Adrenal gland (tissue), 12 donors: ENCODE measurements around the gene DHODH. TPM values are rescaled to one million over a fixed set of nuclear protein-coding genes. Genes with fewer than 3 reads are reported as not detected.
A peak's percentile ranks its signal among the peaks of the same experiment; 100 is the strongest.

ENCODE experiments used
- DNase-seq, 7 donors: peaks; one replicate each; pipeline ENCODE4 v3.0.0-alpha.2; 2019 to 2020
- H3K27ac ChIP-seq, 5 donors: fragments of 200-600 bp; sonication (generic) in 4 of 5; 1 replicate in 3 of 5; 2 replicates in 2 of 5; pipeline versions ENCODE4 v1.5.1 to v1.8.0; 2016 to 2020; ENCODE audit warnings: mild to moderate bottlenecking in 1 of 5
- H3K27me3 ChIP-seq: fragments of 200-600 bp; 2 replicates; pipeline ENCODE4 v1.8.0; 2021
- H3K36me3 ChIP-seq, 2 donors: fragments of 200-600 bp; replicated peaks in 1 of 2; 1 replicate in 1 of 2; 2 replicates in 1 of 2; pipeline versions ENCODE4 v1.5.1 to v1.8.0; 2018 to 2022
- H3K4me1 ChIP-seq, 2 donors: fragments of 200-600 bp; replicated peaks in 1 of 2; 1 replicate in 1 of 2; 2 replicates in 1 of 2; pipeline versions ENCODE4 v1.5.1 to v1.8.0; 2018 to 2021
- H3K4me3 ChIP-seq, 4 donors: fragments of 200-600 bp; sonication (generic) in 3 of 4; one replicate each; pipeline ENCODE4 v1.5.1; 2016 to 2018
- H3K9me3 ChIP-seq, 3 donors: fragments of 200-600 bp; sonication (generic) in 1 of 3; replicated peaks in 1 of 3; 1 replicate in 2 of 3; 2 replicates in 1 of 3; pipeline versions ENCODE4 v1.5.1 to v1.8.0; 2016 to 2021
- POLR2A ChIP-seq, 2 donors: fragments of 450-650 bp; IDR thresholded peaks; one replicate each; pipeline ENCODE4 v1.6.1; 2017; ENCODE audit warnings: antibody characterized with exemption in 2 of 2, mild to moderate bottlenecking in 2 of 2, moderate library complexity in 1 of 2
- WGBS, 4 donors: extraction: QIAGEN DNeasy Blood & Tissue Kit in 2 of 4; methylation state at CpG; one replicate each; pipeline versions ENCODE4 v1.1.5 to v1.1.7; 2013 to 2017; 5-methylcytosine and 5-hydroxymethylcytosine counted together
- intact Hi-C, 2 donors: fragments of 100-400 bp; cut with DNase I; formaldehyde crosslinking; loops; one replicate each; pipeline versions ENCODE4 v1.14.1 to v1.15.0; 2022 to 2023
- polyA plus RNA-seq, 3 donors: library from polyadenylated mRNA; stranded (reverse); fragments of 200-250 nt in 2 of 3; fragments of 350-450 nt in 1 of 3; fragmentation: Illumina TruSeq in 1 of 3; extraction: RNeasy Lipid Tissue Mini Kit (QIAGEN cat#74804) in 1 of 3; gene quantifications; one replicate each; pipeline ENCODE4 v1.2.3, GENCODE V29; 2013 to 2014
- total RNA-seq, 9 donors: library from RNA; depleted of rRNA in 4 of 9; stranded (reverse); fragments of >200 nt in 4 of 9; fragments of 120-200 nt in 1 of 9; fragmentation: NEBNext Ultra II Directional in 1 of 9; extraction: Animal tissue kit (Norgen Biotek cat#: 25700) in 1 of 9; gene quantifications; one replicate each; pipeline versions ENCODE4 v1.1.0 to v1.2.4, GENCODE V29; 2013 to 2023
- TF ChIP-seq, protein P1 (sequence below), 6 experiments: fragments of 450-650 bp in 4 of 6; fragments of 200-600 bp in 2 of 6; sonication (generic) in 1 of 6; IDR thresholded peaks; 1 replicate in 5 of 6; 2 replicates in 1 of 6; pipeline versions ENCODE4 v1.5.1 to v1.8.0; 2016 to 2021; ENCODE audit warnings: antibody characterized with exemption in 6 of 6, mild to moderate bottlenecking in 2 of 6, moderate library complexity in 1 of 6
- donor health status: healthy with polysubstance abuse.
- donor health status: Bipolar disorder and iron deficiency.
- donor health status: DM: yes; HTN: yes; CAD: no.
- donor health status: DM: no; HTN: no; CAD: no.
- donor health status: DM: no; HTN: no; CAD: no.
- donor health status: DM: yes; HTN: yes; CAD: no.

The DHODH gene
- total and polyA plus RNA-seq, 12 donors: 1.9 to 11.3 (median 7.9) TPM

DNA sequence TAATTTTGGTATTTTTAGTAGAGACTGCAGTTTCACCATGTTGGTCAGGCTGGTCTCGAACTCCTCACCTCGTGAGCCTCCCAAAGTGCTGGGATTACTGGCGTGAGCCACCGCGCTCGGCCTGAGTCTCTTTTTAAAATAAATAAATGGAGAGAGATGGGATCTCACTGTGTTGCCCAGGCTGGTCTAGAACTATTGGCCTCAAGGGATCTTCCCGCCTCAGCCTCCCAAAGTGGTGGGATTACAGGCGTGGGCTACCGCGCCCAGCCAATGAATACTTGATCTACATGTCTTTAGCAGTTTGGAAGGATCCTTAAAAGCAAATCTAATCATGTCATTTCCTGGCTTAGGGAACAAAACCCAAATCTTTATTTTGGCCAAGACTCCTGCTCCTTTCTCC is 1.2 kb downstream of the DHODH start:
- Histone ChIP-seq H3K9me3 (no peaks in the 10 kb centered on the region), H3K27me3 (no peaks in the 10 kb centered on the region), H3K4me3 (no peak overlapping the region), H3K4me1 (peaks cover 5% of the 10 kb centered on the region in 2 donors), H3K36me3 (no peaks in the 10 kb centered on the region), H3K27ac (no peak overlapping the region)
- DNase-seq: no peak
- intact Hi-C loops: loop anchor here in 1 of 2 donors (5.0 kb wide), 1 partner anchor 83 kb away; the partner anchor contains the start of genes DHX38 and TXNL4B
- TF ChIP-seq, protein P1, sequence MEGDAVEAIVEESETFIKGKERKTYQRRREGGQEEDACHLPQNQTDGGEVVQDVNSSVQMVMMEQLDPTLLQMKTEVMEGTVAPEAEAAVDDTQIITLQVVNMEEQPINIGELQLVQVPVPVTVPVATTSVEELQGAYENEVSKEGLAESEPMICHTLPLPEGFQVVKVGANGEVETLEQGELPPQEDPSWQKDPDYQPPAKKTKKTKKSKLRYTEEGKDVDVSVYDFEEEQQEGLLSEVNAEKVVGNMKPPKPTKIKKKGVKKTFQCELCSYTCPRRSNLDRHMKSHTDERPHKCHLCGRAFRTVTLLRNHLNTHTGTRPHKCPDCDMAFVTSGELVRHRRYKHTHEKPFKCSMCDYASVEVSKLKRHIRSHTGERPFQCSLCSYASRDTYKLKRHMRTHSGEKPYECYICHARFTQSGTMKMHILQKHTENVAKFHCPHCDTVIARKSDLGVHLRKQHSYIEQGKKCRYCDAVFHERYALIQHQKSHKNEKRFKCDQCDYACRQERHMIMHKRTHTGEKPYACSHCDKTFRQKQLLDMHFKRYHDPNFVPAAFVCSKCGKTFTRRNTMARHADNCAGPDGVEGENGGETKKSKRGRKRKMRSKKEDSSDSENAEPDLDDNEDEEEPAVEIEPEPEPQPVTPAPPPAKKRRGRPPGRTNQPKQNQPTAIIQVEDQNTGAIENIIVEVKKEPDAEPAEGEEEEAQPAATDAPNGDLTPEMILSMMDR (IDR thresholded peaks at IDR 0.05): no peak
- TF ChIP-seq POLR2A (IDR thresholded peaks at IDR 0.05): no peak
- WGBS, 4 donors: 94 to 98% (median 96%) methylated on average over 10 of the region's 10 CpGs

DNA sequence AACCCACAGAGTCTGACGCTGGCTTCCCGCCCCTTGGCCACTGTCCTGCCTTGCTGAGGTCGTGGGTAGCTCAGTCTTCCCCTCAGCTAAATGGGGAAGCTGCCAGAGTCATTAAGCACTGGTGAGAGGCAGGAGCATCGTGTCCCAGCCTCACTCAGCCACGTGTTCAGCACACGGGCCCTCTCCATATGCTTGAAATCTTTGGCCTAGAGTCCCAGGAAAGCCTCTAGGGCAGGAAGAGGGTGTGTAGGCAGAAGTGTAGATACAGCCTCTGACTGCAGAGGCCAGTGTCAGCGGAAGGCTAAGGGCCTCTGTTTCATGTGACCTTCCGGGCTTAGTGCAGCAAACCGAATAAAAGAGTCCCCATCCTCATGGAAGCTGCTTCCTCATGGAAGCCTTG is 4.1 kb downstream of the DHODH start:
- no peak for DNase-seq
- no peaks in the 10 kb centered on the region for H3K27me3 ChIP-seq
- 80 to 86% (median 82%) methylated on average over 7 to 9 of the region's 9 CpGs for WGBS, 4 donors
- no peak overlapping the region for H3K27ac ChIP-seq
- H3K4me3 ChIP-seq: no peak overlapping the region
- intact Hi-C loops: loop anchor here in 1 of 2 donors (5.0 kb wide), 1 partner anchor 80 kb away; the partner anchor contains the start of genes DHX38 and TXNL4B
- no peaks in the 10 kb centered on the region for H3K36me3 ChIP-seq
- peaks cover 5% of the 10 kb centered on the region in 2 donors for H3K4me1 ChIP-seq
- TF ChIP-seq POLR2A (IDR thresholded peaks at IDR 0.05): no peak
- TF ChIP-seq, protein P1 (IDR thresholded peaks at IDR 0.05): no peak
- no peaks in the 10 kb centered on the region for H3K9me3 ChIP-seq

DNA sequence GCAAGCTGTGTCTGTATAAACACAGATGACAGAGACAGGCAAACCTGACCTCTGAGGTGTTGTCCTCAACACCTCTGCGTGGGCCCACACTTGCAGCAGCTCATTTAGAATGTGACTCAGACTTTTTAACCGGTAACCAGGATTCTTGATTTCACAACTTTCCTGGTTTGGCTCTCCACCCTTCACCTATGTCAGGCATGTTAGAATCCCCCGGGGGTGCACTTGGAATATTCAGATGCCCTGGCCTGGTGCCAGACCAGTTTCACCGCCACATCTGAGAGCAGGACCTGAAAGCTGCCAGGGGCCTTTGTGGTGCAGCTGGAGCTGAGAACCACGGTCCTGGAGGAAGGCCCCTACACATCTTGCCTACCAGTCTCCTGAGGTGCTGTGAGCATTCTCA is 4.8 kb downstream of the DHODH start:
- Histone ChIP-seq H3K4me3 (no peak overlapping the region), H3K27ac (peak overlapping the region in 1 of 5 donors; percentile 27), H3K4me1 (no peaks in the 10 kb centered on the region), H3K36me3 (no peaks in the 10 kb centered on the region), H3K9me3 (no peaks in the 10 kb centered on the region), H3K27me3 (no peaks in the 10 kb centered on the region)
- no peak for DNase-seq
- 46 to 58% (median 52%) methylated on average over 5 of the region's 5 CpGs for WGBS, 4 donors
- intact Hi-C loops: loop anchor here in 1 of 2 donors (5.0 kb wide), 1 partner anchor 79 kb away; the partner anchor contains the start of genes DHX38 and TXNL4B
- TF ChIP-seq POLR2A (IDR thresholded peaks at IDR 0.05): no peak
- TF ChIP-seq, protein P1 (IDR thresholded peaks at IDR 0.05): no peak

DNA sequence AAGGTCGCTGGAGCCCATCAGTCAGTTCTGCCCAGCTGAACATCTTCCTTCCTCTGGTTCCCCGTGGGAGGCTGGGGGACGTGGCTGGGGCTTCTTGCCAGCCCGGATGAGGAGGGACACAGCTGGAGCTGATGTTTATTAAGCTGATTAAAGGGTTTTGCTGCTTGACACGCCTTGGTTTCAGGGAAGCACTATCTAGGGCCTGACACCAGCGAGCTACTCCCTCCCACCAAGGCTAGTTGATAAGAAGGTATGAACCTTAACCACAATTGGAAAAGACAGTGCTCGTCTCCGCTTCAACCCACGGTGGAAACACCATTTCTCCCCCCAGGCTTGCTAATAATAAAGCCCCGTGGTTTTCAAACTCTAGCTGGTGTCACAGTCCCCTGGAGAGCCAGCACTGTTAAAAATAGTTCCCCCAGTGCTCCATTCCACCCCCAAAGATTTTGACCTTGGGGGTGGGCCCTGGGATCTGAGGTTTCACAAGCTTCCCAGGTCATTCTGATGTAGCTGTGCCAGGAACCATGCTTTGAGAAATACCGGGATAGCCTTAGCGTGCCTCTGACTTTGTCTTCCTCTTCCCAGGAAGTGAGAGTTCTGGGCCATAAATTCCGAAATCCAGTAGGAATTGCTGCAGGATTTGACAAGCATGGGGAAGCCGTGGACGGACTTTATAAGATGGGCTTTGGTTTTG is 5.5 kb downstream of the DHODH start:
- TF ChIP-seq, protein P1 (IDR thresholded peaks at IDR 0.05): no peak
- TF ChIP-seq POLR2A (IDR thresholded peaks at IDR 0.05): no peak
- Histone ChIP-seq H3K36me3 (no peaks in the 10 kb centered on the region), H3K27me3 (no peaks in the 10 kb centered on the region), H3K27ac (peak overlapping the region in 2 of 5 donors; percentile 27 to 40), H3K4me1 (no peaks in the 10 kb centered on the region), H3K9me3 (no peaks in the 10 kb centered on the region), H3K4me3 (no peak overlapping the region)
- 39 to 65% (median 52%) methylated on average over 9 to 15 of the region's 15 CpGs for WGBS, 4 donors
- DNase-seq: peak in 5 of 7 donors; percentile 16 to 61 (median 31)
- intact Hi-C loops: loop anchor here in 1 of 2 donors (5.0 kb wide), 1 partner anchor 78 kb away; the partner anchor contains the start of genes DHX38 and TXNL4B
